ENCODE results near the gene ADNP2.

Gene ADNP2

DNA sequence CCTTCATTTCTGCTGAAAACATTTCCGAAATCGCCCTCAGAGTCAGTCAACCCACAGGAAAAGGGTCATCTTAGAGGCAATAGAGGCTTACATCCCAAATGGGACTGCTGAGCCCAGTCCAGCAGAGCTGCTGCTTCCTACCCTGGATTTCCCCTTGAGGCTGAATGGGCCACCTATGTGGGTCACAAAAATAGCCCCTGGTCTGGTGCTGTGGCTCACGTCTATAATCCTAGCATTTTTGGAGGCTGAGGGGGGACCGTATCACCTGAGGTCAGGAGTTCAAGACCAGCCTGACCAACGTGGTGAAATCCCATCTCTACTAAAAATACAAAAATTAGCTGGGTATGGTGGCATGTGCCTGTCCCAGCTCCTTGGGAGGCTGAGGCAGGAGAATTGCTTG lies 49.3 kb downstream of the ADNP2 start:
- peaks cover 12% of the 10 kb centered on the region; the same call in 1 of the 2 replicates for H3K9me3 ChIP-seq (ENCODE audit: insufficient read depth, low read depth, low read length)
- H3K27me3 ChIP-seq (ENCODE audit: insufficient read depth, low read length, poor library complexity, severe bottlenecking) = no peaks in the 10 kb centered on the region
- no peak overlapping the region for H3K4me2 ChIP-seq (ENCODE audit: low read depth, low read length, poor library complexity, severe bottlenecking)
- H3K36me3 ChIP-seq (ENCODE audit: insufficient read depth, low read length) = no peaks in the 10 kb centered on the region
- H3F3A ChIP-seq (ENCODE audit: low read depth) = no peaks in the 10 kb centered on the region
- no peaks in the 10 kb centered on the region for H4K20me1 ChIP-seq (ENCODE audit: insufficient read depth, low read length, poor library complexity, severe bottlenecking)
- H3K9me2 ChIP-seq (replicated peaks; ENCODE audit: low read depth, low read length) = no peaks in the 10 kb centered on the region
- no peak overlapping the region for H2AFZ ChIP-seq (ENCODE audit: low read length)
- H3K79me2 ChIP-seq (ENCODE audit: insufficient read depth, low read length) = no peaks in the 10 kb centered on the region
- no peaks in the 10 kb centered on the region for H3K4me1 ChIP-seq (ENCODE audit: insufficient read depth, low read length, poor library complexity, severe bottlenecking)
- TF ChIP-seq, protein P1, sequence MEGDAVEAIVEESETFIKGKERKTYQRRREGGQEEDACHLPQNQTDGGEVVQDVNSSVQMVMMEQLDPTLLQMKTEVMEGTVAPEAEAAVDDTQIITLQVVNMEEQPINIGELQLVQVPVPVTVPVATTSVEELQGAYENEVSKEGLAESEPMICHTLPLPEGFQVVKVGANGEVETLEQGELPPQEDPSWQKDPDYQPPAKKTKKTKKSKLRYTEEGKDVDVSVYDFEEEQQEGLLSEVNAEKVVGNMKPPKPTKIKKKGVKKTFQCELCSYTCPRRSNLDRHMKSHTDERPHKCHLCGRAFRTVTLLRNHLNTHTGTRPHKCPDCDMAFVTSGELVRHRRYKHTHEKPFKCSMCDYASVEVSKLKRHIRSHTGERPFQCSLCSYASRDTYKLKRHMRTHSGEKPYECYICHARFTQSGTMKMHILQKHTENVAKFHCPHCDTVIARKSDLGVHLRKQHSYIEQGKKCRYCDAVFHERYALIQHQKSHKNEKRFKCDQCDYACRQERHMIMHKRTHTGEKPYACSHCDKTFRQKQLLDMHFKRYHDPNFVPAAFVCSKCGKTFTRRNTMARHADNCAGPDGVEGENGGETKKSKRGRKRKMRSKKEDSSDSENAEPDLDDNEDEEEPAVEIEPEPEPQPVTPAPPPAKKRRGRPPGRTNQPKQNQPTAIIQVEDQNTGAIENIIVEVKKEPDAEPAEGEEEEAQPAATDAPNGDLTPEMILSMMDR (conservative IDR thresholded peaks at IDR 0.05; ENCODE audit: low read length) = no peak
- no peak for TF ChIP-seq EZH2phosphoT487 (IDR thresholded peaks at IDR 0.05; ENCODE audit: borderline replicate concordance)
- H3K4me3 ChIP-seq (ENCODE audit: low read length, poor library complexity, severe bottlenecking) = no peak overlapping the region
- H3K9ac ChIP-seq (ENCODE audit: low read depth, low read length, poor library complexity, severe bottlenecking) = no peak overlapping the region

GRCh38 chr18:80159713-80160636 lies 50.9 kb downstream of the ADNP2 start:
- no peaks in the 10 kb centered on the region for H3K36me3 ChIP-seq (ENCODE audit: insufficient read depth, low read length)
- no peaks in the 10 kb centered on the region for H3F3A ChIP-seq (ENCODE audit: low read depth)
- H4K20me1 ChIP-seq (ENCODE audit: insufficient read depth, low read length, poor library complexity, severe bottlenecking) = no peaks in the 10 kb centered on the region
- H3K9ac ChIP-seq (ENCODE audit: low read depth, low read length, poor library complexity, severe bottlenecking) = no peak overlapping the region
- no peaks in the 10 kb centered on the region for H3K4me1 ChIP-seq (ENCODE audit: insufficient read depth, low read length, poor library complexity, severe bottlenecking)
- H2AFZ ChIP-seq (ENCODE audit: low read length) = no peak overlapping the region
- H3K9me2 ChIP-seq (replicated peaks; ENCODE audit: low read depth, low read length) = no peaks in the 10 kb centered on the region
- peaks cover 16% of the 10 kb centered on the region; the same call in 1 of the 2 replicates for H3K9me3 ChIP-seq (ENCODE audit: insufficient read depth, low read depth, low read length)
- no peaks in the 10 kb centered on the region for H3K27me3 ChIP-seq (ENCODE audit: insufficient read depth, low read length, poor library complexity, severe bottlenecking)
- TF ChIP-seq, protein P1 (conservative IDR thresholded peaks at IDR 0.05; ENCODE audit: low read length) = no peak
- no peak for TF ChIP-seq EZH2phosphoT487 (IDR thresholded peaks at IDR 0.05; ENCODE audit: borderline replicate concordance)
- H3K4me2 ChIP-seq (ENCODE audit: low read depth, low read length, poor library complexity, severe bottlenecking) = no peak overlapping the region
- no peak overlapping the region for H3K4me3 ChIP-seq (ENCODE audit: low read length, poor library complexity, severe bottlenecking)
- no peaks in the 10 kb centered on the region for H3K79me2 ChIP-seq (ENCODE audit: insufficient read depth, low read length)

GRCh38 chr18:80161781-80162417 lies 52.8 kb downstream of the ADNP2 start:
- H3K4me1 ChIP-seq (ENCODE audit: insufficient read depth, low read length, poor library complexity, severe bottlenecking) = no peaks in the 10 kb centered on the region
- TF ChIP-seq EZH2phosphoT487 (IDR thresholded peaks at IDR 0.05; ENCODE audit: borderline replicate concordance) = no peak
- TF ChIP-seq, protein P1 (conservative IDR thresholded peaks at IDR 0.05; ENCODE audit: low read length) = no peak
- no peak overlapping the region for H3K4me2 ChIP-seq (ENCODE audit: low read depth, low read length, poor library complexity, severe bottlenecking)

More at GRCh38 chr18:80161781-80162417, 52.8 kb downstream of the ADNP2 start:
- H3K4me3 ChIP-seq (ENCODE audit: low read length, poor library complexity, severe bottlenecking) = no peak overlapping the region
- H3K36me3 ChIP-seq (ENCODE audit: insufficient read depth, low read length) = no peaks in the 10 kb centered on the region
- H3K9me3 ChIP-seq (ENCODE audit: insufficient read depth, low read depth, low read length) = peaks cover 16% of the 10 kb centered on the region; the same call in 1 of the 2 replicates
- H3K9ac ChIP-seq (ENCODE audit: low read depth, low read length, poor library complexity, severe bottlenecking) = no peak overlapping the region
- no peaks in the 10 kb centered on the region for H3K27me3 ChIP-seq (ENCODE audit: insufficient read depth, low read length, poor library complexity, severe bottlenecking)
- H3K79me2 ChIP-seq (ENCODE audit: insufficient read depth, low read length) = no peaks in the 10 kb centered on the region
- no peaks in the 10 kb centered on the region for H3F3A ChIP-seq (ENCODE audit: low read depth)
- H4K20me1 ChIP-seq (ENCODE audit: insufficient read depth, low read length, poor library complexity, severe bottlenecking) = no peaks in the 10 kb centered on the region
- H2AFZ ChIP-seq (ENCODE audit: low read length) = no peak overlapping the region
- H3K9me2 ChIP-seq (replicated peaks; ENCODE audit: low read depth, low read length) = no peaks in the 10 kb centered on the region
